ENCODE data around the gene UBFD1.

DNA sequence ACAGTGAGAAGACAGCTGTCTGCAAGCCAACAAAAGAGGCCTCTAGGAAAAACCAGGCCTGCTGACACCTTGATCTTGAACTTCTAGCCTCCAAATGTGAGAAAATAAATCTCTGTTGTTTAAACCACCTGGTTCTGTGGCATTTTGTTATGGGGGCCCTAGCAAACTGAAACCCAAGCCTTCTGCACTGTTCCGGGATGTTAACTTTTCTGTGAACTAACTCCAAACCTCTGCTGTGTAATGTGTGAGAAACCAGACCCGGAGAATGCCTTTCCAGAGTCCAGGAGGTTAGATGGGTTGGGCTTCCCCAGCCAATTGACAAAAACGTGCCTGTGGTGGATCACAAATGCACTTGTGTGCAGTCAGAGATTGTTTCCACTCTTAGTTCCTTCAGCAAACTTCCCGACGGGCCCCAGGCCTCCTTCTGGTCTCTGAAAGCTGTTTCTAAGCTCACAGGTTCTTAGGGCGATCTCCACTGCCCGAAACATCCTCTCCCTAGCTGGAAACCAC is 33.6 kb upstream of the UBFD1 start:
- TF ChIP-seq YY1 (IDR thresholded peaks at IDR 0.05; ENCODE audit: low read depth) (no peak), EP300 (IDR thresholded peaks at IDR 0.05; ENCODE audit: borderline replicate concordance) (no peak), CREB1 (IDR thresholded peaks at IDR 0.05; ENCODE audit: low read depth) (no peak), FOXM1 (IDR thresholded peaks at IDR 0.05; ENCODE audit: borderline replicate concordance, low read depth) (no peak), RAD21 (IDR thresholded peaks at IDR 0.05; ENCODE audit: low read depth) (no peak), ZBTB7A (IDR thresholded peaks at IDR 0.05; ENCODE audit: low read depth) (no peak), TAF1 (IDR thresholded peaks at IDR 0.05; ENCODE audit: low read depth) (no peak), CEBPB (IDR thresholded peaks at IDR 0.05) (no peak), TEAD4 (IDR thresholded peaks at IDR 0.05) (no peak)
- TF ChIP-seq, protein P1, sequence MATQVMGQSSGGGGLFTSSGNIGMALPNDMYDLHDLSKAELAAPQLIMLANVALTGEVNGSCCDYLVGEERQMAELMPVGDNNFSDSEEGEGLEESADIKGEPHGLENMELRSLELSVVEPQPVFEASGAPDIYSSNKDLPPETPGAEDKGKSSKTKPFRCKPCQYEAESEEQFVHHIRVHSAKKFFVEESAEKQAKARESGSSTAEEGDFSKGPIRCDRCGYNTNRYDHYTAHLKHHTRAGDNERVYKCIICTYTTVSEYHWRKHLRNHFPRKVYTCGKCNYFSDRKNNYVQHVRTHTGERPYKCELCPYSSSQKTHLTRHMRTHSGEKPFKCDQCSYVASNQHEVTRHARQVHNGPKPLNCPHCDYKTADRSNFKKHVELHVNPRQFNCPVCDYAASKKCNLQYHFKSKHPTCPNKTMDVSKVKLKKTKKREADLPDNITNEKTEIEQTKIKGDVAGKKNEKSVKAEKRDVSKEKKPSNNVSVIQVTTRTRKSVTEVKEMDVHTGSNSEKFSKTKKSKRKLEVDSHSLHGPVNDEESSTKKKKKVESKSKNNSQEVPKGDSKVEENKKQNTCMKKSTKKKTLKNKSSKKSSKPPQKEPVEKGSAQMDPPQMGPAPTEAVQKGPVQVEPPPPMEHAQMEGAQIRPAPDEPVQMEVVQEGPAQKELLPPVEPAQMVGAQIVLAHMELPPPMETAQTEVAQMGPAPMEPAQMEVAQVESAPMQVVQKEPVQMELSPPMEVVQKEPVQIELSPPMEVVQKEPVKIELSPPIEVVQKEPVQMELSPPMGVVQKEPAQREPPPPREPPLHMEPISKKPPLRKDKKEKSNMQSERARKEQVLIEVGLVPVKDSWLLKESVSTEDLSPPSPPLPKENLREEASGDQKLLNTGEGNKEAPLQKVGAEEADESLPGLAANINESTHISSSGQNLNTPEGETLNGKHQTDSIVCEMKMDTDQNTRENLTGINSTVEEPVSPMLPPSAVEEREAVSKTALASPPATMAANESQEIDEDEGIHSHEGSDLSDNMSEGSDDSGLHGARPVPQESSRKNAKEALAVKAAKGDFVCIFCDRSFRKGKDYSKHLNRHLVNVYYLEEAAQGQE (IDR thresholded peaks at IDR 0.05; ENCODE audit: low read depth) = no peak

Data from Ishikawa (cell line).